H9 (cell line): Measurements from ENCODE around the gene OR52I1. TPM values are rescaled to one million over a fixed set of nuclear protein-coding genes. Genes with fewer than 3 reads are reported as not detected.

ENCODE experiments used
- DNase-seq: peaks from one replicate; pipeline ENCODE4 v3.0.0-alpha.2; 2017
- H2AFZ ChIP-seq: one replicate; pipeline ENCODE4 v1.6.1; 2013; ENCODE audit warnings: mild to moderate bottlenecking, low read length, control low read depth, moderate library complexity
- H2AK5ac ChIP-seq: 2 replicates; pipeline ENCODE4 v1.6.1; 2013; ENCODE audit warnings: low read length, control low read depth, mixed read lengths; ENCODE audit not compliant: insufficient read length
- H2BK120ac ChIP-seq: one replicate; pipeline ENCODE4 v1.6.1; 2013; ENCODE audit warnings: low read depth, mild to moderate bottlenecking, low read length, control low read depth, inconsistent platforms; ENCODE audit not compliant: poor library complexity, severe bottlenecking
- H2BK12ac ChIP-seq: 2 replicates; pipeline ENCODE4 v1.6.1; 2013; ENCODE audit warnings: low read length, control low read depth, mixed read lengths, low read depth; ENCODE audit not compliant: insufficient read length
- H2BK15ac ChIP-seq: 2 replicates; pipeline ENCODE4 v1.6.1; 2013; ENCODE audit warnings: low read depth, low read length, control low read depth
- H2BK20ac ChIP-seq: one replicate; pipeline ENCODE4 v1.6.1; 2013; ENCODE audit warnings: low read depth, mild to moderate bottlenecking, low read length, control low read depth, inconsistent platforms; ENCODE audit not compliant: poor library complexity, severe bottlenecking
- H2BK5ac ChIP-seq: 2 replicates; pipeline ENCODE4 v1.6.1; 2013; ENCODE audit warnings: low read length, control low read depth, mixed read lengths; ENCODE audit not compliant: insufficient read length
- H3K14ac ChIP-seq: 2 replicates; pipeline ENCODE4 v1.6.1; 2013; ENCODE audit warnings: low read length, control low read depth; ENCODE audit not compliant: insufficient read depth
- H3K18ac ChIP-seq: 2 replicates; pipeline ENCODE4 v1.6.1; 2013; ENCODE audit warnings: low read depth, mild to moderate bottlenecking, mixed read lengths, low read length, control low read depth; ENCODE audit not compliant: insufficient read length
- H3K23ac ChIP-seq: 2 replicates; pipeline ENCODE4 v1.6.1; 2013; ENCODE audit warnings: low read length, control low read depth, mixed read lengths, low read depth; ENCODE audit not compliant: insufficient read length
- H3K23me2 ChIP-seq: 2 replicates; pipeline ENCODE4 v1.6.1; 2013; ENCODE audit warnings: low read depth, mild to moderate bottlenecking, mixed read lengths, low read length, control low read depth; ENCODE audit not compliant: insufficient read length, poor library complexity, severe bottlenecking
- H3K27ac ChIP-seq: 2 replicates; pipeline ENCODE4 v1.5.1; 2013; ENCODE audit warnings: low read length, control low read depth, mixed read lengths, low read depth; ENCODE audit not compliant: insufficient read length
- H3K27me3 ChIP-seq: 2 replicates; pipeline ENCODE4 v1.6.1; 2013; ENCODE audit warnings: low read length, control low read depth, inconsistent platforms; ENCODE audit not compliant: insufficient read depth
- H3K4ac ChIP-seq: 2 replicates; pipeline ENCODE4 v1.6.1; 2013; ENCODE audit warnings: low read depth, mild to moderate bottlenecking, control low read depth, inconsistent platforms, low read length, moderate library complexity
- H3K4me1 ChIP-seq: 2 replicates; pipeline ENCODE4 v1.6.1; 2013; ENCODE audit warnings: low read length, control low read depth, inconsistent platforms; ENCODE audit not compliant: insufficient read depth
- H3K4me2 ChIP-seq: 2 replicates; pipeline ENCODE4 v1.6.1; 2013; ENCODE audit warnings: low read length, control low read depth, mixed read lengths; ENCODE audit not compliant: insufficient read length, insufficient read depth
- H3K56ac ChIP-seq: 2 replicates; pipeline ENCODE4 v1.6.1; 2013; ENCODE audit warnings: low read depth, mild to moderate bottlenecking, mixed read lengths, low read length, control low read depth; ENCODE audit not compliant: insufficient read length
- H3K79me1 ChIP-seq: 2 replicates; pipeline ENCODE4 v1.6.1; 2013; ENCODE audit warnings: low read depth, mild to moderate bottlenecking, moderate library complexity, low read length, control low read depth, inconsistent platforms; ENCODE audit not compliant: insufficient read depth, poor library complexity, severe bottlenecking
- H3K79me2 ChIP-seq: 2 replicates; pipeline ENCODE4 v1.6.1; 2013; ENCODE audit warnings: low read length, control low read depth, inconsistent platforms; ENCODE audit not compliant: insufficient read depth
- H3K9ac ChIP-seq: 2 replicates; pipeline ENCODE4 v1.6.1; 2013; ENCODE audit warnings: low read length, control low read depth, mixed read lengths; ENCODE audit not compliant: insufficient read length; ENCODE audit errors: extremely low read depth
- H3K9me3 ChIP-seq: one replicate; pipeline ENCODE4 v1.6.1; 2013; ENCODE audit warnings: low read depth, low read length, inconsistent platforms; ENCODE audit not compliant: control insufficient read depth
- H3T11ph ChIP-seq: one replicate; pipeline ENCODE4 v1.6.1; 2013; ENCODE audit warnings: mild to moderate bottlenecking, low read length, control low read depth, inconsistent platforms
- H4K20me1 ChIP-seq: one replicate; pipeline ENCODE4 v1.6.1; 2013; ENCODE audit not compliant: control insufficient read depth, insufficient read length, insufficient read depth
- H4K5ac ChIP-seq: 2 replicates; pipeline ENCODE4 v1.6.1; 2013; ENCODE audit warnings: low read depth, mild to moderate bottlenecking, mixed read lengths, low read length, control low read depth; ENCODE audit not compliant: insufficient read length
- H4K8ac ChIP-seq: replicated peaks from 2 replicates; pipeline ENCODE4 v1.6.1; 2013; ENCODE audit warnings: low read length, control low read depth, mixed read lengths, low read depth; ENCODE audit not compliant: insufficient read length
- H4K91ac ChIP-seq: 2 replicates; pipeline ENCODE4 v1.6.1; 2013; ENCODE audit warnings: low read depth, mild to moderate bottlenecking, moderate library complexity, mixed read lengths, low read length, control low read depth; ENCODE audit not compliant: insufficient read length
- H3K27ac Mint-ChIP-seq, 3 experiments: 2 replicates in 2 of 3; 3 replicates in 1 of 3; pipeline ENCODE4 v1.8.0; 2020 to 2021; ENCODE audit warnings: mixed read lengths in 3 of 3, mild to moderate bottlenecking in 1 of 3, moderate library complexity in 1 of 3
- H3K27me3 Mint-ChIP-seq: 2 replicates; pipeline ENCODE4 v1.8.0; 2021; ENCODE audit warnings: low read depth, mild to moderate bottlenecking, moderate library complexity, mixed read lengths
- H3K36me3 Mint-ChIP-seq, 3 experiments: 2 replicates in 2 of 3; 3 replicates in 1 of 3; pipeline ENCODE4 v1.8.0; 2020 to 2021; ENCODE audit warnings: low read depth in 3 of 3, mixed read lengths in 3 of 3; ENCODE audit not compliant: insufficient read depth in 1 of 3
- H3K4me1 Mint-ChIP-seq, 2 experiments: 2 replicates each; pipeline ENCODE4 v1.8.0; 2020; ENCODE audit warnings: mixed read lengths in 2 of 2
- H3K4me3 Mint-ChIP-seq, 2 experiments: 2 replicates in 1 of 2; 3 replicates in 1 of 2; pipeline ENCODE4 v1.8.0; 2020 to 2021; ENCODE audit warnings: mild to moderate bottlenecking in 2 of 2, mixed read lengths in 2 of 2, moderate library complexity in 1 of 2
- H3K9me3 Mint-ChIP-seq, 2 experiments: 2 replicates in 1 of 2; 3 replicates in 1 of 2; pipeline ENCODE4 v1.8.0; 2020; ENCODE audit warnings: mild to moderate bottlenecking in 2 of 2, mixed read lengths in 2 of 2, moderate library complexity in 1 of 2
- WGBS: extraction: QIAGEN DNeasy Blood & Tissue Kit; methylation state at CpG from one replicate; pipeline ENCODE4 v1.1.7; 2013; ENCODE audit warnings: missing lambda C conversion rate, low lambda C conversion rate, mixed read lengths; ENCODE audit not compliant: insufficient read length; ENCODE audit errors: extremely low coverage; 5-methylcytosine and 5-hydroxymethylcytosine counted together
- total RNA-seq: library from RNA; stranded (reverse); gene quantifications from 2 replicates; pipeline ENCODE4 v1.2.1, GENCODE V29; 2021
- TF ChIP-seq, protein P1 (sequence below): fragments of 200-600 bp; sonication (generic); conservative IDR thresholded peaks from 3 replicates; pipeline ENCODE4 v1.8.0; 2021; ENCODE audit warnings: antibody characterized with exemption, mild to moderate bottlenecking

OR52I1 gene
- total RNA-seq, 1 experiment from 2014 or later, result not detected

DNA sequence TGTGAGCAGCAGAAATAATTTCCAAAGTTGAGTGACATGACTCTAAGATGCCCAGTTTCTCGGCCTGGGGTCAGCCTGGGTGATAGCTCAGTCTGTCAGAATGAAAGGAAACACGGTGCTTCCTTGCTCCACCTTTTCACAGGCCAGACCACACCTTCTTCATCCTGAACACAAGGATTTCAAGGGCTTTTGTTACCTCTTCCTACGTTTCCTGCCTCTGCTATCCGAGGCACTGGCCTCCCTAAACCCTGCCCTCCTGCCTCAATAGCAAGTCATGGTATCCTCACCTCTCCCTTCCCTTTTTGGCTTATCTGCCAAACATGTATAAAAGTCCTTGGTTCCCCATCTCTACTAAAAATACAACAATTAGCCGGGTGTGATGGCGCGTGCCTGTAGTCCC, 48.2 kb downstream of the OR52I1 start:
- no peaks in the 10 kb centered on the region for H3K36me3 Mint-ChIP-seq
- no peak overlapping the region for H4K5ac ChIP-seq
- no peaks in the 10 kb centered on the region for H3K79me2 ChIP-seq
- no peaks in the 10 kb centered on the region for H3K9me3 Mint-ChIP-seq
- no peak overlapping the region for H4K91ac ChIP-seq
- peaks cover 3 to 11% of the 10 kb centered on the region in 2 experiments; a peak in 3 of 4 replicates for H3K4me1 Mint-ChIP-seq
- no peaks in the 10 kb centered on the region for H3K23me2 ChIP-seq
- H3K27ac ChIP-seq, result no peak overlapping the region
- no peak overlapping the region for H2AFZ ChIP-seq
- no peak overlapping the region for H3K56ac ChIP-seq
- no peak overlapping the region for H3K23ac ChIP-seq
- no peaks in the 10 kb centered on the region for H3K4me1 ChIP-seq
- no peak overlapping the region for H3K18ac ChIP-seq
- H3T11ph ChIP-seq, result no peak overlapping the region
- H2BK20ac ChIP-seq, result no peak overlapping the region
- H4K8ac ChIP-seq, result no peak overlapping the region
- no peak overlapping the region for H2BK12ac ChIP-seq
- peaks cover 1% of the 10 kb centered on the region for H3K27me3 Mint-ChIP-seq
- no peak overlapping the region for H2AK5ac ChIP-seq
- no peaks in the 10 kb centered on the region for H3K79me1 ChIP-seq
- H2BK120ac ChIP-seq, result no peak overlapping the region
- no peak for DNase-seq
- no peak overlapping the region for H2BK15ac ChIP-seq
- H3K4me2 ChIP-seq, result no peak overlapping the region
- H3K27ac Mint-ChIP-seq, result no peak overlapping the region
- H3K27me3 ChIP-seq, result no peaks in the 10 kb centered on the region
- no peak overlapping the region for H3K14ac ChIP-seq
- H3K9ac ChIP-seq, result no peak overlapping the region
- H3K4me3 Mint-ChIP-seq, result no peak overlapping the region
- no peaks in the 10 kb centered on the region for H4K20me1 ChIP-seq
- TF ChIP-seq, protein P1, sequence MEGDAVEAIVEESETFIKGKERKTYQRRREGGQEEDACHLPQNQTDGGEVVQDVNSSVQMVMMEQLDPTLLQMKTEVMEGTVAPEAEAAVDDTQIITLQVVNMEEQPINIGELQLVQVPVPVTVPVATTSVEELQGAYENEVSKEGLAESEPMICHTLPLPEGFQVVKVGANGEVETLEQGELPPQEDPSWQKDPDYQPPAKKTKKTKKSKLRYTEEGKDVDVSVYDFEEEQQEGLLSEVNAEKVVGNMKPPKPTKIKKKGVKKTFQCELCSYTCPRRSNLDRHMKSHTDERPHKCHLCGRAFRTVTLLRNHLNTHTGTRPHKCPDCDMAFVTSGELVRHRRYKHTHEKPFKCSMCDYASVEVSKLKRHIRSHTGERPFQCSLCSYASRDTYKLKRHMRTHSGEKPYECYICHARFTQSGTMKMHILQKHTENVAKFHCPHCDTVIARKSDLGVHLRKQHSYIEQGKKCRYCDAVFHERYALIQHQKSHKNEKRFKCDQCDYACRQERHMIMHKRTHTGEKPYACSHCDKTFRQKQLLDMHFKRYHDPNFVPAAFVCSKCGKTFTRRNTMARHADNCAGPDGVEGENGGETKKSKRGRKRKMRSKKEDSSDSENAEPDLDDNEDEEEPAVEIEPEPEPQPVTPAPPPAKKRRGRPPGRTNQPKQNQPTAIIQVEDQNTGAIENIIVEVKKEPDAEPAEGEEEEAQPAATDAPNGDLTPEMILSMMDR, result no peak
- WGBS, result no CpG with 5 or more reads among the region's 7 CpGs
- H3K4ac ChIP-seq, result no peak overlapping the region
- no peak overlapping the region for H2BK5ac ChIP-seq
- H3K9me3 ChIP-seq, result no peaks in the 10 kb centered on the region
